ENCODE results near the gene BFAR. TPM values are rescaled to one million over a fixed set of nuclear protein-coding genes. Genes with fewer than 3 reads are reported as not detected.

BFAR gene
- total and polyA plus RNA-seq, 9 of the 15 experiments (the other 6 are each of a cell fraction or from before 2014, with no cell fraction given): 45.0 to 82.6 (median 60.4) TPM

DNA sequence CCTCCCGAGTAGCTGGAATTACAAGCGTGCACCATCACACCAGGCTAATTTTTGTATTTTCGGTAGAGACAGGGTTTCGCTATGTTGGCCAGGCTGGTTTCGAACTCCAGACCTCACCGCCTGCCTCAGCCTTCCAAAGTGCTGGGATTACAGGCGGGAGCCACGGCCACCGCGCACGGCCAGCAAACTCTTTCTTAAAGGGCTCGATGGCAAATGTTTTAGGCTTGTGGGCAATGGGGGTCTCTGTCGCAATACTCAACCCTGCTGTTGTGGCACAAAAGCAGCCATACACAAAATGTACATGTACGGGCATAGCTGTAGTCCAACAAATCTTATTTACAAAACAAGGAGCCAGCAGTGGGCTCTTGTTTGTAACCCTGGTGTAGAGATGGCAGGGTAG is 21.1 kb upstream of the BFAR start (continued):
- TF ChIP-seq, protein P1, sequence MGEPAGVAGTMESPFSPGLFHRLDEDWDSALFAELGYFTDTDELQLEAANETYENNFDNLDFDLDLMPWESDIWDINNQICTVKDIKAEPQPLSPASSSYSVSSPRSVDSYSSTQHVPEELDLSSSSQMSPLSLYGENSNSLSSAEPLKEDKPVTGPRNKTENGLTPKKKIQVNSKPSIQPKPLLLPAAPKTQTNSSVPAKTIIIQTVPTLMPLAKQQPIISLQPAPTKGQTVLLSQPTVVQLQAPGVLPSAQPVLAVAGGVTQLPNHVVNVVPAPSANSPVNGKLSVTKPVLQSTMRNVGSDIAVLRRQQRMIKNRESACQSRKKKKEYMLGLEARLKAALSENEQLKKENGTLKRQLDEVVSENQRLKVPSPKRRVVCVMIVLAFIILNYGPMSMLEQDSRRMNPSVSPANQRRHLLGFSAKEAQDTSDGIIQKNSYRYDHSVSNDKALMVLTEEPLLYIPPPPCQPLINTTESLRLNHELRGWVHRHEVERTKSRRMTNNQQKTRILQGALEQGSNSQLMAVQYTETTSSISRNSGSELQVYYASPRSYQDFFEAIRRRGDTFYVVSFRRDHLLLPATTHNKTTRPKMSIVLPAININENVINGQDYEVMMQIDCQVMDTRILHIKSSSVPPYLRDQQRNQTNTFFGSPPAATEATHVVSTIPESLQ (CRISPR knock-in tag; IDR thresholded peaks at IDR 0.05): no peak
- TF ChIP-seq SRSF7 (optimal IDR thresholded peaks at IDR 0.05; ENCODE audit: low read depth, low read length) (no peak), MCM2 (IDR thresholded peaks at IDR 0.05; ENCODE audit: low read depth) (no peak)

DNA sequence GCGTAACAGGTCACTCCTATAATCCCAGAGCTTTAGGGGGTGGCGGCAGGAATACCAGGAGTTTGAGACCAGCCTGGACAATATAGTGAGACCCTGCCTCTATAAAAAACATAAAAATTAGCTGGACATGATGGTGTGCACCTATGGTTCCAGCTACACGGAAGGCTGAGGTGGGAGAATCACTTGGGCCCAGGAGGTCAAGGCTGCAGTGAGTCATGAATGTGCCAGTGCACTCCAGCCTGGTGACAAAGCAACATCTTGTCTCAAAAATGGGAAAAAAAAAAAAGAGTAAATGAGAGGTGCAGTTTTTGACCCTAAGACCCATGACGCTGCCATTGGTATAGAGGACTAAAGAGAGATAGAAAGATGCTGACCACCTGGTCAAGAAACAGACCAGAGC is 18.8 kb upstream of the BFAR start:
- Histone ChIP-seq H2AFZ (ENCODE audit: low read depth, low read length) (no peak overlapping the region), H3K4me2 (ENCODE audit: insufficient read depth, low read length) (no peak overlapping the region), H3K36me3 (ENCODE audit: control insufficient read depth, insufficient read depth, low read length) (peaks cover 71% of the 10 kb centered on the region), H3K79me2 (ENCODE audit: control insufficient read depth, insufficient read depth, low read length) (no peaks in the 10 kb centered on the region), H3K9ac (ENCODE audit: insufficient read depth in 1 of 2, low read depth in 2 of 2, low read length in 2 of 2) (no peak overlapping the region), H3K4me1 (replicated peaks in 1 of 2; ENCODE audit: control insufficient read depth in 2 of 2, insufficient read depth in 2 of 2, low read length in 2 of 2) (no peaks in the 10 kb centered on the region), H3K9me1 (ENCODE audit: control insufficient read depth, insufficient read depth, low read length) (no peaks in the 10 kb centered on the region), H4K20me1 (replicated peaks; ENCODE audit: control insufficient read depth, insufficient read depth, low read length) (no peaks in the 10 kb centered on the region; the same call in 1 of the 2 replicates), H3K9me3 (replicated peaks; ENCODE audit: control insufficient read depth, insufficient read depth, low read depth, low read length) (no peaks in the 10 kb centered on the region), H3K27me3 (ENCODE audit: control insufficient read depth in 2 of 2, insufficient read depth in 2 of 2, low read length in 2 of 2) (no peaks in the 10 kb centered on the region), H3K4me3 (no peak overlapping the region), H3K27ac (ENCODE audit: extremely low read depth, low read depth, low read length) (no peak overlapping the region)
- ATAC-seq: no peak
- no TSS peak for BruUV-seq (replicated peaks)
- no peak for DNase-seq (ENCODE audit: extremely low read depth in 1 of 4, low spot score in 3 of 4)
- no peak for FAIRE-seq
- intact Hi-C loops (cut with micrococcal nuclease): no loop called here
- 84% methylated on average over 4 of the region's 4 CpGs for WGBS (ENCODE audit: insufficient coverage, low coverage, missing lambda C conversion rate)
- in situ Hi-C loops (cut with MboI): no loop called here
- POLR2A ChIA-PET: no interaction called here
- CTCF ChIA-PET (ENCODE audit: low intra/inter-chr PET ratio): no interaction called here
- no peak for TF ChIP-seq ZNF444 (CRISPR knock-in tag; IDR thresholded peaks at IDR 0.05)
- no peak for TF ChIP-seq BRD9 (IDR thresholded peaks at IDR 0.05; ENCODE audit: low read depth, partially characterized antibody)
- no peak for TF ChIP-seq SRF (CRISPR knock-in tag; IDR thresholded peaks at IDR 0.05)
- TF ChIP-seq, protein P2, sequence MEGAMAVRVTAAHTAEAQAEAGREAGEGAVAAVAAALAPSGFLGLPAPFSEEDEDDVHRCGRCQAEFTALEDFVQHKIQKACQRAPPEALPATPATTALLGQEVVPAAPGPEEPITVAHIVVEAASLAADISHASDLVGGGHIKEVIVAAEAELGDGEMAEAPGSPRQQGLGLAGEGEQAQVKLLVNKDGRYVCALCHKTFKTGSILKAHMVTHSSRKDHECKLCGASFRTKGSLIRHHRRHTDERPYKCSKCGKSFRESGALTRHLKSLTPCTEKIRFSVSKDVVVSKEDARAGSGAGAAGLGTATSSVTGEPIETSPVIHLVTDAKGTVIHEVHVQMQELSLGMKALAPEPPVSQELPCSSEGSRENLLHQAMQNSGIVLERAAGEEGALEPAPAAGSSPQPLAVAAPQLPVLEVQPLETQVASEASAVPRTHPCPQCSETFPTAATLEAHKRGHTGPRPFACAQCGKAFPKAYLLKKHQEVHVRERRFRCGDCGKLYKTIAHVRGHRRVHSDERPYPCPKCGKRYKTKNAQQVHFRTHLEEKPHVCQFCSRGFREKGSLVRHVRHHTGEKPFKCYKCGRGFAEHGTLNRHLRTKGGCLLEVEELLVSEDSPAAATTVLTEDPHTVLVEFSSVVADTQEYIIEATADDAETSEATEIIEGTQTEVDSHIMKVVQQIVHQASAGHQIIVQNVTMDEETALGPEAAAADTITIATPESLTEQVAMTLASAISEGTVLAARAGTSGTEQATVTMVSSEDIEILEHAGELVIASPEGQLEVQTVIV (CRISPR knock-in tag; IDR thresholded peaks at IDR 0.05; ENCODE audit: borderline replicate concordance): no peak
- no peak for TF ChIP-seq FOXP1 (CRISPR knock-in tag; IDR thresholded peaks at IDR 0.05)
- TF ChIP-seq TSC22D4 (tag; IDR thresholded peaks at IDR 0.05): no peak
- no peak for TF ChIP-seq TCF7 (IDR thresholded peaks at IDR 0.05; ENCODE audit: borderline replicate concordance)
- TF ChIP-seq EZH2 (IDR thresholded peaks at IDR 0.05; ENCODE audit: borderline replicate concordance, low read depth, low read length): no peak
- TF ChIP-seq, protein P3, sequence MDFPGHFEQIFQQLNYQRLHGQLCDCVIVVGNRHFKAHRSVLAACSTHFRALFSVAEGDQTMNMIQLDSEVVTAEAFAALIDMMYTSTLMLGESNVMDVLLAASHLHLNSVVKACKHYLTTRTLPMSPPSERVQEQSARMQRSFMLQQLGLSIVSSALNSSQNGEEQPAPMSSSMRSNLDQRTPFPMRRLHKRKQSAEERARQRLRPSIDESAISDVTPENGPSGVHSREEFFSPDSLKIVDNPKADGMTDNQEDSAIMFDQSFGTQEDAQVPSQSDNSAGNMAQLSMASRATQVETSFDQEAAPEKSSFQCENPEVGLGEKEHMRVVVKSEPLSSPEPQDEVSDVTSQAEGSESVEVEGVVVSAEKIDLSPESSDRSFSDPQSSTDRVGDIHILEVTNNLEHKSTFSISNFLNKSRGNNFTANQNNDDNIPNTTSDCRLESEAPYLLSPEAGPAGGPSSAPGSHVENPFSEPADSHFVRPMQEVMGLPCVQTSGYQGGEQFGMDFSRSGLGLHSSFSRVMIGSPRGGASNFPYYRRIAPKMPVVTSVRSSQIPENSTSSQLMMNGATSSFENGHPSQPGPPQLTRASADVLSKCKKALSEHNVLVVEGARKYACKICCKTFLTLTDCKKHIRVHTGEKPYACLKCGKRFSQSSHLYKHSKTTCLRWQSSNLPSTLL (IDR thresholded peaks at IDR 0.05): no peak
- no peak for TF ChIP-seq LEF1 (IDR thresholded peaks at IDR 0.05)
- TF ChIP-seq, protein P4, sequence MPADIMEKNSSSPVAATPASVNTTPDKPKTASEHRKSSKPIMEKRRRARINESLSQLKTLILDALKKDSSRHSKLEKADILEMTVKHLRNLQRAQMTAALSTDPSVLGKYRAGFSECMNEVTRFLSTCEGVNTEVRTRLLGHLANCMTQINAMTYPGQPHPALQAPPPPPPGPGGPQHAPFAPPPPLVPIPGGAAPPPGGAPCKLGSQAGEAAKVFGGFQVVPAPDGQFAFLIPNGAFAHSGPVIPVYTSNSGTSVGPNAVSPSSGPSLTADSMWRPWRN (IDR thresholded peaks at IDR 0.05; ENCODE audit: low read depth): no peak
- no peak for TF ChIP-seq CBX3 (IDR thresholded peaks at IDR 0.05; ENCODE audit: borderline replicate concordance in 1 of 2, low read length in 2 of 2)

All from K562 (cell line).